Lower leg skin (tissue), 3 donors: ENCODE measurements around the gene GRIA1.

Experiments
- POLR2A ChIP-seq, 2 donors: fragments of 450-650 bp; IDR thresholded peaks; one replicate each; pipeline ENCODE4 v1.6.1; 2016 to 2017; ENCODE audit warnings: antibody characterized with exemption in 2 of 2, mild to moderate bottlenecking in 1 of 2, moderate library complexity in 1 of 2
- TF ChIP-seq, protein P1 (sequence below), 3 donors: fragments of 450-650 bp; IDR thresholded peaks; one replicate each; pipeline ENCODE4 v1.5.1; 2016; ENCODE audit warnings: antibody characterized with exemption in 3 of 3, mild to moderate bottlenecking in 3 of 3, moderate library complexity in 2 of 3

DNA sequence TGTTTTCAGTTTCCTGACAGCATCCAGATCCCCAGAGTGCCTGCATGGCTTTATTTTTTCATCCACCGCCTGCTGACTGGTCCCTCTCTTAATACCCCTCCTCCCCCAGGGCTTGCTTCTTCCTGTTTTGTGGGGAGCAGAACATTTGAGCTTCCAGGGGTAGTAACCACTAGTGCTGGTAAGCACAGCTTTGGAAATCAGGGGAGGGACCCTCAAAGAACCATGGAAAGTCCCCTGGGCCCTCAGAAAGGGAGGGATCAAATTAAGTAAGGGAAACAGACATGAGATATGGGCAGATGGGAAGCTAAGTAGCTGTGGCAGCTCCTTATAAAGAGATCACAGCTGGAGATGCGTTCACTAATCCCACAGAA lies 26.8 kb downstream of the GRIA1 start:
- TF ChIP-seq, protein P1, sequence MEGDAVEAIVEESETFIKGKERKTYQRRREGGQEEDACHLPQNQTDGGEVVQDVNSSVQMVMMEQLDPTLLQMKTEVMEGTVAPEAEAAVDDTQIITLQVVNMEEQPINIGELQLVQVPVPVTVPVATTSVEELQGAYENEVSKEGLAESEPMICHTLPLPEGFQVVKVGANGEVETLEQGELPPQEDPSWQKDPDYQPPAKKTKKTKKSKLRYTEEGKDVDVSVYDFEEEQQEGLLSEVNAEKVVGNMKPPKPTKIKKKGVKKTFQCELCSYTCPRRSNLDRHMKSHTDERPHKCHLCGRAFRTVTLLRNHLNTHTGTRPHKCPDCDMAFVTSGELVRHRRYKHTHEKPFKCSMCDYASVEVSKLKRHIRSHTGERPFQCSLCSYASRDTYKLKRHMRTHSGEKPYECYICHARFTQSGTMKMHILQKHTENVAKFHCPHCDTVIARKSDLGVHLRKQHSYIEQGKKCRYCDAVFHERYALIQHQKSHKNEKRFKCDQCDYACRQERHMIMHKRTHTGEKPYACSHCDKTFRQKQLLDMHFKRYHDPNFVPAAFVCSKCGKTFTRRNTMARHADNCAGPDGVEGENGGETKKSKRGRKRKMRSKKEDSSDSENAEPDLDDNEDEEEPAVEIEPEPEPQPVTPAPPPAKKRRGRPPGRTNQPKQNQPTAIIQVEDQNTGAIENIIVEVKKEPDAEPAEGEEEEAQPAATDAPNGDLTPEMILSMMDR (IDR thresholded peaks at IDR 0.05) = no peak
- TF ChIP-seq POLR2A (IDR thresholded peaks at IDR 0.05) = no peak
